ENCODE data around the gene TRIM38. TPM values are rescaled to one million over a fixed set of nuclear protein-coding genes. Genes with fewer than 3 reads are reported as not detected.
"Not testable (repeated sequence)": the region's sequence is repeated elsewhere in the genome, so short reads cannot be mapped to it uniquely, and the experiment has no call there.

The TRIM38 gene, protein sequence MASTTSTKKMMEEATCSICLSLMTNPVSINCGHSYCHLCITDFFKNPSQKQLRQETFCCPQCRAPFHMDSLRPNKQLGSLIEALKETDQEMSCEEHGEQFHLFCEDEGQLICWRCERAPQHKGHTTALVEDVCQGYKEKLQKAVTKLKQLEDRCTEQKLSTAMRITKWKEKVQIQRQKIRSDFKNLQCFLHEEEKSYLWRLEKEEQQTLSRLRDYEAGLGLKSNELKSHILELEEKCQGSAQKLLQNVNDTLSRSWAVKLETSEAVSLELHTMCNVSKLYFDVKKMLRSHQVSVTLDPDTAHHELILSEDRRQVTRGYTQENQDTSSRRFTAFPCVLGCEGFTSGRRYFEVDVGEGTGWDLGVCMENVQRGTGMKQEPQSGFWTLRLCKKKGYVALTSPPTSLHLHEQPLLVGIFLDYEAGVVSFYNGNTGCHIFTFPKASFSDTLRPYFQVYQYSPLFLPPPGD
- total RNA-seq (2014; rRNA removed) = 9.4 and 12.5 TPM in 2 replicates
- 5.0 TPM for polyA plus RNA-seq (2012)

DNA sequence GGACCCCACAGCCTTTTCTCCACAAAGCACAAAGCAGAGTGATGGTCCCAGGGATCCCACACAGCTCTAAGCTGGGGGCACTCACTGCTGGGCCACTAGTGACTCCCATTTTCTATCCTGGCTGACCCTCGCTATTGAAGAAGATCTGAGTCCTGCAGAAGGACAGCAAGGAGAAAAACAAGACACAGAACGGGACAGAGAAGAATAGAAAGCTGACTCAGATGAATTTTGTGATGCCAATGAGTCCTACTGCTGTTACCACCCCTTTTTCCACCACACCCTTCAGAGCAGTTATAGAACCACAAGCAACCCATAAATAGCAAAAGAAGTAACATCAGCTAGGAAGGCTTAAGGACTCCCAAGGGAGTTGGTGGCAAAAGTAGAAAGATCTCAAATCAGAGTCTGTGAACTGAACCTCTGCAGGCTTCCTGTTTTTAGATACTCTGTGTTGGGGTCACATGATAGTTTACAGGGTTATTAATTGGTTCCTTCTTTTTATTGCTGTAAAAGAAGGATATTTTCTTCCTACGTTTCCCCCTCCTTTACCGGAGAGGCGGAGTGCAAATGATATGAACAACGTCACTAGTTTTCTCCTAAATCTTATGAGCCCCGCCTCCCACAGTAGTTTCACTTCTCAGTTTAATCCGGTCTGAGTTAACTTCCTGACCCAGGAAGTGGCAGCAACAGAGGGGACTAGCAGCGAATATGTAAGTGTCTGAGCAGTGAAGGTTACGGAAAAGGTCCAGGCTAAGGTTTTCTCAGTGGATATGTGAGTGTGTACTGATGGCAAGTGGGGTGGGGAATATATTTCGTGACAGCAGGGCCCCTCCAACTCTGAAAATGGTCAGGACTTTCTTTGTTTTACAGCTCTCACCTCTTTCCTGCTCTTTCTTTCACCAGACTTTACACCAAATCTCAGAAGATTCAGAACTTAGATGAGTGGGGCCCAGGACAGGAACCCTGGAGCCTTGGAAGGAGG, at the start of gene TRIM38:
Gene TRIM38 (plus strand): TSS at position 654 of the 979 bp plus-strand sequence. CDS start 3,721 bp downstream, outside the sequence.
- DNase-seq (ENCODE audit: low read depth) = peak; percentile 96

DNA sequence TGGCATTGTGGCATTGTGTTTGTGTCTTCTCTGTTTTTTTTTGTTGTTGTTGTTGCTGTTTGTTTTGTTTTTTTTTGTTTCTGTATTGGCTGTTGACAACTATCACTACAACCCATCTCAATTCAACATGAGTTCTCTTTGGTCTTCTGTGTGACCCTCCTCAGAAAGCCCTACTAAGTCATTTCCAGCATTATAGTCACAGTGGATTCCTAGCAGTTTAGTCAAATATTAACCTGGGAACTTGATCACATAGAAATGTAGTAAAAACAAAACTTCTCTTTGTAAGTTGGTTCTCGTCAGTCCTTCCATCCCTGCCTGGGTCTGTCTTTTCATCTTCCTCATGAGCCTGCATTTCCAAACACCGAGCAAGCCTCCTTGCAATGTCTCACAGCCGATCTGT, 48.9 kb upstream of the TRIM38 start:
- DNase-seq (ENCODE audit: low read depth) = no peak

DNA sequence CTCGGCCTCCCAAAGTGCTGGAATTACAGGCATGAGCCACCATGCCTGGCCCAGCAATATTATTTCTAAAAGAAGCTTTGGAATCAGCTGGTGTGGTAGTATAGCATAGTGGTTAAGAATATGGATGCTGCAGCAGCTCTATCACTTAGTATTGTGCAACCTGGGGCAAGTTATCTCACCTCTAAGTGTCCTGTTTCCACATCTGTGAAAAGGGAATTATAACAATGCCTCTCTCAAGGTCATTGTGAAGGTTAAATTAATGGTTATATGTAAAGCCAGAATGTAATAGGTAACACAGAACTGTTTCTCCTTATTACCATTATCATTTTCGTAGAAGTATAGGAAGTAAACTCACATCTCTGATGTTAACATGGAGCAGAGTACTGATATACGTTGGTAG, 46.3 kb upstream of the TRIM38 start:
- no peak for DNase-seq (ENCODE audit: low read depth)

- DNase-seq (ENCODE audit: low read depth) = no peak
Measured at GRCh38 chr6:25916789-25917490, 45.7 kb upstream of the TRIM38 start.

DNA sequence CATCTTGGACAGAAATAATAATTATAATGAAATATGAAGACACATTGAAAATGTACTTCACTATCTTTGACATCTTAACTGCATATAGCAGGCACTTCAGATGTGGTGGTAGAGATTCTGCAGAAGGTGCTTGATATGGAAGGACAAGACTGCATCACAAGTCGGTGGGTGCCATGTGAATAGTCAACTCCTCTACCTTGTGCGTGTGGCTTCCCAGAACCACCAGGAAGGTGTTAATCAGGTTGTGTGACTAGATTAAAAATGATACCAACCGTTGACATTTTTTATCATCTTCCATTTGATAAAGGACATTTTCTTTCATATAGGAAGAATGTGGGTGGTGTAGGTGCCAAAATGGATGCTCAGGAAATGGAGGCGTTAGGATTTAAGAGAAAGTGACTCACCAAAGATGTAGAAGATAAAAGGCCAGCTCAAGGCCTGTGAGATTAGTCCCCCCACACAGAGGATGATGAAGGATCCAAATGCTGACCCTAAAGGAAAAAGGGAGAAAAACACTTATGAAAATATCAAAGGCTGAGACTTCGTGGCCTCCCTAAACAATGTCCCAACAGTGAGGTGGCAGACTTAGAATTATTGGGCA, 44.4 kb upstream of the TRIM38 start:
- no peak for DNase-seq (ENCODE audit: low read depth)

DNA sequence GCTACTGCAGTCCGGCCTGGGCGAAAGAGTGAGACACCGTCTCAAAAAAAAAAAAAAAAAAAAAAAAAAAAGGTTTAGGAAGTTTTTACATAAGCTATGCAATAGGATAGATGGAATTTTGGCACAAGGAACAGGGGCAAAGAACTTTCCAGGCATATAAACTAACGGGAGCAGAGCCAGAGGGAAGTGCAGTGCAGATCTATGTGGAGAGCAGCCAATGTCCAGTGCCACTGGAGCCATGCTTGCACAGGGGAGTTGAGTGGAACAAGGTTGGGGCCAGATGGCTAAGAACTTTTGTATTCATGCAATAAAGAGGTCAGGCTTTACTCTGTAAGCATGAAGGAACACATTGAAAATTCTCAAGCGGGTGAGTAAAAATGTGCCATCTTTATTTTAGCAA, 42.9 kb upstream of the TRIM38 start:
- DNase-seq (ENCODE audit: low read depth) = no peak

GRCh38 chr6:25921525-25922203, 40.9 kb upstream of the TRIM38 start:
- DNase-seq (ENCODE audit: low read depth) = no peak

DNA sequence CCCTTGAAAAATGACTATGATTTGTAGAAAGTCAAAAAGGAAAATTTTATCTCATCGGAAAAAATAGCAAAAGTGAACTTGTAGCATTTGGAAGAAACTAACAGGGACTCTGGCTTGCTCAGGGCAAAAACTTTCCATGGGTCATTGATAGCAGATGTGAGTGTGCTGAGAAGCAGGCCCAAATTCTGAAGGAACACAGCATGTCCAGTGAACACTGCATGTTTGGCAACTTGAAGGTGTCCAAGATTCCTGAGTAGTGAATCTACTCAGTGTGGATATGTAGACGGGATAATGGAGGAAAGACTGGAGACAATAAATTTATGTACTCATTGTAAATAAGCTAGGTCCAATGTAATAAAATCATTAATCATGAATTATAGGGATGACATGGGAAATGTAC, 40.3 kb upstream of the TRIM38 start:
- no peak for DNase-seq (ENCODE audit: low read depth)

- DNase-seq (ENCODE audit: low read depth) = no peak
Measured at GRCh38 chr6:25925876-25926275, 36.7 kb upstream of the TRIM38 start.

DNA sequence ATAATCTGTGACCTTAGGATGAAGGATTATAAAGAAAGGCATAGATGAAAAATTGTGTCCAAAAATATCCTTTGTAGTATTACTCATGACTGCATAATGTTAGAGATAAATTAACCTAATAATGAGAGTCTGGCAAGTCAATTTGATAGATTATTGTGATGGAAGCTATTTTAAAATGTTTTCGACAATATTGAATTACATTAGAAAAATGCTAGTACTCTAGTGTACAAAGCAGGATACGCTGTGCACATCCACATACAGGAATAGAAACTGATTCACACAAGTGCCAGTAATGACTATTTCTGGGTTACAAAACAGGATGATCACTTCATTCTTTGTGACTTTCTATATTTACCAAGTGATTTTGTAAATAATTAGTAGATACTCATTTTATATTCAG, 35.4 kb upstream of the TRIM38 start:
- DNase-seq (ENCODE audit: low read depth) = no peak

- no peak for DNase-seq (ENCODE audit: low read depth)
Measured at GRCh38 chr6:25927756-25928216, 34.8 kb upstream of the TRIM38 start.

DNA sequence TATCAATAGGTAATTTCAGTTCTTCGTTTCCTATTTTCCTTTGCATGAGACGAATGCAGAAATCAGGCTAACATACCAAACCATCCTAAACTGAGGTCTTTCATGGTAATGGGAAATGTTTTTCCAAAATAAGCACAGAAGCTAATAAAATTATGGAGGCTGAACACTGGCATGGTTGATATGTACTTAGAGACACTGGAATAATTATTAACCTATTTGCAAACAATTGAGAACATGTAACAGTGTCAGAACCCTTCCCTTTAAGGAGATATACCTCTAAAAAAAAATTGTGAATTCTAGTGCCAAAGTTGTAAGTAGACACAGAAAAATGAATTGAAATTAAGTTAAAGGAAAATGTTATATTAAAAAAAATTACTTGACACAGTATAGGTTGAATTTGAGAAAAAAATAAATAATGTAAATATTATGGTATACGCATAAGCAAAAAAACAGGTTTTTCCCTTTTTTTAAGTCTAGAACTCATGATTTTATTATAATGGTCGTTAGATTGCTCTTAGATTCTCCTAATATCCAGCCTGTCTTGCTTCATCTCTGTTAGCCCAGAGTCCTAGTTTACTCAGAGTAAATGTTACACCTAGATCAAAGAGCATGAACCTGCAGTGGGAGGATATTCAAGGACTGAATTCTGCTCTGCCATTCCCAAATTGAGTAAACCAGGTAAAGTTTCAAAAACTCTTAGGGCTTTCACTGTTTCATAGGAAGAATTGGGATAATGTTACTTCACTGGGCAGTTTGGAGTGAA, 33.9 kb upstream of the TRIM38 start:
- no peak for DNase-seq (ENCODE audit: low read depth)

GRCh38 chr6:25929785-25930184, 32.8 kb upstream of the TRIM38 start:
- DNase-seq (ENCODE audit: low read depth) = not testable (repeated sequence)

- no peak for DNase-seq (ENCODE audit: low read depth)
Measured at GRCh38 chr6:25930532-25931410, 31.8 kb upstream of the TRIM38 start, which contains the start of gene SLC17A2. TSS of gene SLC17A2 (minus strand) at chr6:25930691. CDS start at chr6:25925796, 4,895 bp downstream.

- DNase-seq (ENCODE audit: low read depth) = no peak
Measured at GRCh38 chr6:25931411-25931709, 31.2 kb upstream of the TRIM38 start.

GRCh38 chr6:25934156-25934555, 28.4 kb upstream of the TRIM38 start:
- DNase-seq (ENCODE audit: low read depth) = no peak

- no peak for DNase-seq (ENCODE audit: low read depth)
Measured at GRCh38 chr6:25934735-25935313, 27.8 kb upstream of the TRIM38 start.

- no peak for DNase-seq (ENCODE audit: low read depth)
Measured at GRCh38 chr6:25935953-25936352, 26.6 kb upstream of the TRIM38 start.
